ENCODE data around the gene STING1. TPM values are rescaled to one million over a fixed set of nuclear protein-coding genes. Genes with fewer than 3 reads are reported as not detected.
"Not testable (repeated sequence)": the region's sequence is repeated elsewhere in the genome, so short reads cannot be mapped to it uniquely, and the experiment has no call there.

The STING1 gene
- total RNA-seq, 3 donors from 2014 or later (not counting 1 experiment from before 2014, with no cell fraction given), result 95.5 to 98.9 (median 96.6) TPM

DNA sequence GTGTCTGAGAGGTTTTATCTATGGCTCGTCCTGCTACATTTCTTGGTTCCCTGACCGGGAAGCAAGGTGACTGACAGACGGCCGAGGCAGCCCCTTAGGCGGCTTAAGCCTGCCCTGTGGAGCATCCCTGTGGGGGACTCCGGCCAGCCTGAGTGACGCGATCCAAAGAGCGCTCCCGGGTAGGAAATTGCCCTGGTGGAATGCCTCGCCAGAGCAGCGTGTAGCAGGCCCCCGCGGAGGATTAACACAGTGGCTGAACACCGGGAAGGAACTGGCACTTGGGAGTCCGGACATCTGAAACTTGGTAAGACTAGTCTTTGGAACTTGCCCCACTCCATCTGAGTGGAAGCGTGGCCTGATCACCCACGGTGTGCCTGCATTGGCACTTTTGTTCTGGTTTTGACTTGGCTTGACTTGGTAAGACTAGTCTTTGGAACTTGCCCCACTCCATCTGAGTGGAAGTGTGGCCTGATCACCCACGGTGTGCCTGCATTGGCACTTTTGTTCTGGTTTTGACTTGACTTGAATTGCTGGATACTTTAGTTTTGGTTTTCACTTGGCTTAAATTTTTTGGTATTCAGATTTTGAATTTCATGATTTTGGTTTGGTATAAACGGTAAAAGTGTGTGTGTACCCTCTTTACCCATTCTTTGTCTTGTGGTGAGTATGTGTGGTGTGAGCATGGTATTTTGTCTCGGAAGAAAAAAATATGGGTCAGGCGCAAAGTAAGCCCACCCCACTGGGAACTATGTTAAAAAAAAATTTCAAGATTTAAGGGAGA, 43.9 kb upstream of the STING1 start:
- H3K27me3 ChIP-seq (ENCODE audit: control insufficient read depth, insufficient read depth, low read length); H3K9me3 Mint-ChIP-seq; H3K27ac Mint-ChIP-seq; intact Hi-C loops (cut with micrococcal nuclease); H3K27ac ChIP-seq (ENCODE audit: low read length); H3K9me3 ChIP-seq (ENCODE audit: control insufficient read depth, insufficient read depth, low read length); H3K4me3 ChIP-seq (ENCODE audit: low read length); H3K36me3 ChIP-seq (ENCODE audit: control insufficient read depth, insufficient read depth, low read length); H3K27me3 Mint-ChIP-seq (ENCODE audit: low read depth in 2 of 2); H3K4me3 Mint-ChIP-seq; DNase-seq; H3K4me1 Mint-ChIP-seq; H3K4me1 ChIP-seq (ENCODE audit: control insufficient read depth, insufficient read depth, low read length); ATAC-seq: not testable (repeated sequence)
- WGBS (ENCODE audit: insufficient coverage), result 86% methylated on average over 22 of the region's 22 CpGs
- H3K36me3 Mint-ChIP-seq, result peaks cover 10% of the 10 kb centered on the region

GRCh38 chr5:139525586-139526308, 43.2 kb upstream of the STING1 start:
- H3K27ac Mint-ChIP-seq, result not testable (repeated sequence)

GRCh38 chr5:139524940-139525585, 42.5 kb upstream of the STING1 start:
- Mint-ChIP-seq H3K4me3 (no peak overlapping the region), H3K4me1 (no peaks in the 10 kb centered on the region), H3K9me3 (no peaks in the 10 kb centered on the region), H3K27me3 (ENCODE audit: low read depth in 2 of 2) (no peaks in the 10 kb centered on the region), H3K27ac (no peak overlapping the region), H3K36me3 (no peaks in the 10 kb centered on the region)
- DNase-seq (no peak), ATAC-seq (no peak)
- intact Hi-C loops (cut with micrococcal nuclease), result no loop called here
- Histone ChIP-seq H3K27me3 (ENCODE audit: control insufficient read depth, insufficient read depth, low read length) (no peaks in the 10 kb centered on the region), H3K4me1 (ENCODE audit: control insufficient read depth, insufficient read depth, low read length) (peaks cover 4% of the 10 kb centered on the region), H3K9me3 (ENCODE audit: control insufficient read depth, insufficient read depth, low read length) (no peaks in the 10 kb centered on the region), H3K36me3 (ENCODE audit: control insufficient read depth, insufficient read depth, low read length) (no peaks in the 10 kb centered on the region), H3K4me3 (ENCODE audit: low read length) (no peak overlapping the region), H3K27ac (ENCODE audit: low read length) (no peak overlapping the region)
- WGBS (ENCODE audit: insufficient coverage), result 67% methylated on average over 1 of the region's 2 CpGs
- TF ChIP-seq, protein P1, sequence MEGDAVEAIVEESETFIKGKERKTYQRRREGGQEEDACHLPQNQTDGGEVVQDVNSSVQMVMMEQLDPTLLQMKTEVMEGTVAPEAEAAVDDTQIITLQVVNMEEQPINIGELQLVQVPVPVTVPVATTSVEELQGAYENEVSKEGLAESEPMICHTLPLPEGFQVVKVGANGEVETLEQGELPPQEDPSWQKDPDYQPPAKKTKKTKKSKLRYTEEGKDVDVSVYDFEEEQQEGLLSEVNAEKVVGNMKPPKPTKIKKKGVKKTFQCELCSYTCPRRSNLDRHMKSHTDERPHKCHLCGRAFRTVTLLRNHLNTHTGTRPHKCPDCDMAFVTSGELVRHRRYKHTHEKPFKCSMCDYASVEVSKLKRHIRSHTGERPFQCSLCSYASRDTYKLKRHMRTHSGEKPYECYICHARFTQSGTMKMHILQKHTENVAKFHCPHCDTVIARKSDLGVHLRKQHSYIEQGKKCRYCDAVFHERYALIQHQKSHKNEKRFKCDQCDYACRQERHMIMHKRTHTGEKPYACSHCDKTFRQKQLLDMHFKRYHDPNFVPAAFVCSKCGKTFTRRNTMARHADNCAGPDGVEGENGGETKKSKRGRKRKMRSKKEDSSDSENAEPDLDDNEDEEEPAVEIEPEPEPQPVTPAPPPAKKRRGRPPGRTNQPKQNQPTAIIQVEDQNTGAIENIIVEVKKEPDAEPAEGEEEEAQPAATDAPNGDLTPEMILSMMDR (IDR thresholded peaks at IDR 0.05), result no peak

More at GRCh38 chr5:139525586-139526308, 43.2 kb upstream of the STING1 start:
- H3K4me3 ChIP-seq (ENCODE audit: low read length); intact Hi-C loops (cut with micrococcal nuclease); ATAC-seq; H3K9me3 ChIP-seq (ENCODE audit: control insufficient read depth, insufficient read depth, low read length); H3K9me3 Mint-ChIP-seq; H3K27me3 ChIP-seq (ENCODE audit: control insufficient read depth, insufficient read depth, low read length); H3K4me3 Mint-ChIP-seq; H3K27ac ChIP-seq (ENCODE audit: low read length); H3K27me3 Mint-ChIP-seq (ENCODE audit: low read depth in 2 of 2); DNase-seq; H3K36me3 ChIP-seq (ENCODE audit: control insufficient read depth, insufficient read depth, low read length); H3K36me3 Mint-ChIP-seq; H3K4me1 ChIP-seq (ENCODE audit: control insufficient read depth, insufficient read depth, low read length); H3K4me1 Mint-ChIP-seq: not testable (repeated sequence)
- 85% methylated on average over 8 of the region's 12 CpGs for WGBS (ENCODE audit: insufficient coverage)

DNA sequence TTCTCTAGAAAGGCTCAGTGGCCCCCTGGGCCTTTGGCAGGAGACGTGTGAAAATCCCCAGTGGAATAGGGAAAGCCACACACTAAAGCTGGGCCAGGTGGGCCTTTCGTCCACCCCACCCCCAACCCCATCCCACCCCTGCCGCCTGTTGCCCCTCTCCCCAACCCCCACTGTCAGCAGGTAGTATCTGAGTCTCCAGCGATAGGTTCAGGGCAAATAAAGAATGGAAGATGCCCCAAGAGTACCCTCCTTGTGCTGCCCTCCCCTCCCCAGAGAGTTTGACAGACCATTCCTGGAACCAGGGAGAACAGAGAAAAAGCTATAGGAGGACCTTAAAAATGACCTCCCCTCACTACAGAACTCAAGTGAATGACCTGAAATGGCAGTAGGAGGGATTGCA, 41.9 kb upstream of the STING1 start:
- ATAC-seq, result no peak
- WGBS (ENCODE audit: insufficient coverage), result 89% methylated on average over 4 of the region's 4 CpGs
- intact Hi-C loops (cut with micrococcal nuclease), result no loop called here
- Mint-ChIP-seq H3K4me1 (no peaks in the 10 kb centered on the region), H3K27ac (no peak overlapping the region), H3K27me3 (ENCODE audit: low read depth in 2 of 2) (peaks cover 0 to 2% of the 10 kb centered on the region in 2 donors), H3K36me3 (no peaks in the 10 kb centered on the region), H3K9me3 (no peaks in the 10 kb centered on the region), H3K4me3 (no peak overlapping the region)
- no peaks in the 10 kb centered on the region for H3K27me3 ChIP-seq (ENCODE audit: control insufficient read depth, insufficient read depth, low read length)
- no peak for DNase-seq
- no peaks in the 10 kb centered on the region for H3K36me3 ChIP-seq (ENCODE audit: control insufficient read depth, insufficient read depth, low read length)
- no peaks in the 10 kb centered on the region for H3K9me3 ChIP-seq (ENCODE audit: control insufficient read depth, insufficient read depth, low read length)
- no peak overlapping the region for H3K4me3 ChIP-seq (ENCODE audit: low read length)
- TF ChIP-seq, protein P1 (IDR thresholded peaks at IDR 0.05), result no peak
- peaks cover 4% of the 10 kb centered on the region for H3K4me1 ChIP-seq (ENCODE audit: control insufficient read depth, insufficient read depth, low read length)
- no peak overlapping the region for H3K27ac ChIP-seq (ENCODE audit: low read length)
